WTC11 (cell line): ENCODE results near the gene CNOT6. TPM values are rescaled to one million over a fixed set of nuclear protein-coding genes. Genes with fewer than 3 reads are reported as not detected.
A peak's percentile ranks its signal among the peaks of the same experiment; 100 is the strongest.

Experiments used
- ATAC-seq: fragments of 200-7000 bp; cut with Tn5 transposase; 2 replicates; pipeline ENCODE4 v1.10.0; 2021; ENCODE audit warnings: mild to moderate bottlenecking, moderate library complexity
- CTCF ChIA-PET: fragments of 300-600 bp; sonication (Branson Sonifier 250); formaldehyde crosslinking; loops from one replicate; lab custom pipeline; 2021; ENCODE audit warnings: antibody characterized with exemption; lab: Charles Lee
- POLR2A ChIA-PET: fragments of 350-600 bp; sonication (Branson Sonifier 250); formaldehyde crosslinking; loops from one replicate; lab custom pipeline; 2021; ENCODE audit warnings: antibody characterized with exemption; lab: Charles Lee
- DNase-seq: peaks from one replicate; pipeline ENCODE4 v3.0.0; 2021; ENCODE audit warnings: low spot score
- H3K27ac Mint-ChIP-seq: 2 replicates; pipeline ENCODE4 v1.8.0; 2021; ENCODE audit warnings: mixed read lengths
- H3K27me3 Mint-ChIP-seq: 2 replicates; pipeline ENCODE4 v1.8.0; 2021; ENCODE audit warnings: low read depth, mild to moderate bottlenecking, moderate library complexity, mixed read lengths
- H3K36me3 Mint-ChIP-seq: 2 replicates; pipeline ENCODE4 v1.8.0; 2021; ENCODE audit warnings: mixed read lengths
- H3K4me1 Mint-ChIP-seq: 2 replicates; pipeline ENCODE4 v1.8.0; 2022; ENCODE audit warnings: mixed read lengths
- H3K4me3 Mint-ChIP-seq: 2 replicates; pipeline ENCODE4 v1.8.0; 2021; ENCODE audit warnings: mild to moderate bottlenecking, moderate library complexity, mixed read lengths
- H3K9me3 Mint-ChIP-seq: 2 replicates; pipeline ENCODE4 v1.8.0; 2021; ENCODE audit warnings: mixed read lengths
- CBFB ChIP-seq: sonication (generic); formaldehyde crosslinking; IDR thresholded peaks from 2 replicates; pipeline ENCODE4 v1.8.1; 2022; ENCODE audit warnings: mild to moderate bottlenecking, low read depth, missing genetic modification reagents
- CREM ChIP-seq: sonication (generic); formaldehyde crosslinking; IDR thresholded peaks from 2 replicates; pipeline ENCODE4 v1.8.1; 2022; ENCODE audit warnings: mild to moderate bottlenecking, missing genetic modification reagents, moderate library complexity
- EMX1 ChIP-seq: fragments of 250-450 bp; sonication (Bioruptor Pico); IDR thresholded peaks from 2 replicates; pipeline ENCODE4 v1.8.0; 2021; ENCODE audit warnings: mild to moderate bottlenecking
- NR1H2 ChIP-seq: sonication (generic); formaldehyde crosslinking; IDR thresholded peaks from 2 replicates; pipeline ENCODE4 v1.9.0; 2021; ENCODE audit warnings: mild to moderate bottlenecking, moderate library complexity, missing genetic modification reagents
- NR3C1 ChIP-seq: sonication (generic); formaldehyde crosslinking; conservative IDR thresholded peaks from 2 replicates; pipeline ENCODE4 v1.8.1; 2023; ENCODE audit warnings: low read depth, mild to moderate bottlenecking, missing genetic modification reagents
- OVOL2 ChIP-seq: fragments of 250-450 bp; sonication (Bioruptor Pico); IDR thresholded peaks from 2 replicates; pipeline ENCODE4 v1.9.0; 2021; ENCODE audit warnings: mild to moderate bottlenecking, borderline replicate concordance
- ZNF138 ChIP-seq: sonication (generic); formaldehyde crosslinking; conservative IDR thresholded peaks from 2 replicates; pipeline ENCODE4 v1.8.1; 2022; ENCODE audit warnings: mild to moderate bottlenecking, moderate library complexity, missing genetic modification reagents
- ZNF423 ChIP-seq: fragments of 250-450 bp; sonication (Bioruptor Pico); IDR thresholded peaks from 2 replicates; pipeline ENCODE4 v2.1.2; 2022; ENCODE audit warnings: mild to moderate bottlenecking, moderate library complexity
- total RNA-seq: library from RNA; stranded (reverse); gene quantifications from 3 replicates; pipeline ENCODE4 v1.2.3, GENCODE V29; 2021
- TF ChIP-seq, protein P1 (sequence below): fragments of 250-450 bp; sonication (Bioruptor Pico); IDR thresholded peaks from 2 replicates; pipeline ENCODE4 v1.9.0; 2021; ENCODE audit warnings: mild to moderate bottlenecking, borderline replicate concordance
- TF ChIP-seq, protein P2 (sequence below): sonication (generic); formaldehyde crosslinking; IDR thresholded peaks from 2 replicates; pipeline ENCODE4 v1.8.1; 2023; ENCODE audit warnings: mild to moderate bottlenecking, missing genetic modification reagents, moderate library complexity
- TF ChIP-seq, protein P3 (sequence below): fragments of 250-450 bp; sonication (Bioruptor Pico); conservative IDR thresholded peaks from 2 replicates; pipeline ENCODE4 v1.9.0; 2021; ENCODE audit warnings: mild to moderate bottlenecking
- TF ChIP-seq, protein P4 (sequence below): sonication (generic); formaldehyde crosslinking; IDR thresholded peaks from 2 replicates; pipeline ENCODE4 v1.8.0; 2023; ENCODE audit warnings: mild to moderate bottlenecking, missing genetic modification reagents
- TF ChIP-seq, protein P5 (sequence below): sonication (generic); formaldehyde crosslinking; IDR thresholded peaks from 2 replicates; pipeline ENCODE4 v1.8.1; 2023; ENCODE audit warnings: mild to moderate bottlenecking, moderate library complexity, missing genetic modification reagents

CNOT6 gene
- total RNA-seq, 1 experiment from 2014 or later: 41.0 TPM

DNA sequence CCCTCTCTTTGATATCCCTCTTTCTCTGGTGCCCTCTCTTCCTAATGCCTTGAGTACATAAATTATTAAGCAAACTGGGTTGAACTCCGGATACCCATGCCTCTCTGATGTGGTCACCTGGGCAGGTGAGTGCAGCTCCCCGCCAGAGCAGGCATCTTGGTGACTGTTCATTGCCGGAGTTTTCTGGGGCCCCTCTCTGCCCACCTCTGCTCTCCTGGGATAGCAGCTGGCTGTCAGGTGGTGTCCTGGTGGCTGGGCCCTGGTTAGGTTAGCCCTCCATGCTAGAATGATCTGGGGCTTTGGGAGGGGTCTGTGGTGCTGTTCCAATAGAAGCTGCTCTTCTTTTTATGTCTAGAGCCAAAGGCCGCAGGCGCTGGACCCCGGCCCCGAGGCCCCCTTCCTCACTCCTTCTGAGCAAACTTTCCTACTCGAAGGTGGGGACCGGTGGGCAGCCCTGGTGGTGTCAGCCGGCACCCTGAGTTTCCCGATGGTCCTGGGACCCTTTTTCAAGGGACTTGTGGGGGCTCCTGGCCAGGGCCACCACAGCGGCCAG is 102.0 kb downstream of the CNOT6 start:
- ChIA-PET POLR2A (no interaction called here), CTCF (interaction anchor here (1.0 to 2.1 kb wide), 2 partner anchors 10 to 23 kb away, joined by 3 to 10 read pairs; no protein-coding TSS in a partner anchor)
- peaks cover 23% of the 10 kb centered on the region for H3K27me3 Mint-ChIP-seq
- no peak overlapping the region for H3K27ac Mint-ChIP-seq
- TF ChIP-seq, protein P1, sequence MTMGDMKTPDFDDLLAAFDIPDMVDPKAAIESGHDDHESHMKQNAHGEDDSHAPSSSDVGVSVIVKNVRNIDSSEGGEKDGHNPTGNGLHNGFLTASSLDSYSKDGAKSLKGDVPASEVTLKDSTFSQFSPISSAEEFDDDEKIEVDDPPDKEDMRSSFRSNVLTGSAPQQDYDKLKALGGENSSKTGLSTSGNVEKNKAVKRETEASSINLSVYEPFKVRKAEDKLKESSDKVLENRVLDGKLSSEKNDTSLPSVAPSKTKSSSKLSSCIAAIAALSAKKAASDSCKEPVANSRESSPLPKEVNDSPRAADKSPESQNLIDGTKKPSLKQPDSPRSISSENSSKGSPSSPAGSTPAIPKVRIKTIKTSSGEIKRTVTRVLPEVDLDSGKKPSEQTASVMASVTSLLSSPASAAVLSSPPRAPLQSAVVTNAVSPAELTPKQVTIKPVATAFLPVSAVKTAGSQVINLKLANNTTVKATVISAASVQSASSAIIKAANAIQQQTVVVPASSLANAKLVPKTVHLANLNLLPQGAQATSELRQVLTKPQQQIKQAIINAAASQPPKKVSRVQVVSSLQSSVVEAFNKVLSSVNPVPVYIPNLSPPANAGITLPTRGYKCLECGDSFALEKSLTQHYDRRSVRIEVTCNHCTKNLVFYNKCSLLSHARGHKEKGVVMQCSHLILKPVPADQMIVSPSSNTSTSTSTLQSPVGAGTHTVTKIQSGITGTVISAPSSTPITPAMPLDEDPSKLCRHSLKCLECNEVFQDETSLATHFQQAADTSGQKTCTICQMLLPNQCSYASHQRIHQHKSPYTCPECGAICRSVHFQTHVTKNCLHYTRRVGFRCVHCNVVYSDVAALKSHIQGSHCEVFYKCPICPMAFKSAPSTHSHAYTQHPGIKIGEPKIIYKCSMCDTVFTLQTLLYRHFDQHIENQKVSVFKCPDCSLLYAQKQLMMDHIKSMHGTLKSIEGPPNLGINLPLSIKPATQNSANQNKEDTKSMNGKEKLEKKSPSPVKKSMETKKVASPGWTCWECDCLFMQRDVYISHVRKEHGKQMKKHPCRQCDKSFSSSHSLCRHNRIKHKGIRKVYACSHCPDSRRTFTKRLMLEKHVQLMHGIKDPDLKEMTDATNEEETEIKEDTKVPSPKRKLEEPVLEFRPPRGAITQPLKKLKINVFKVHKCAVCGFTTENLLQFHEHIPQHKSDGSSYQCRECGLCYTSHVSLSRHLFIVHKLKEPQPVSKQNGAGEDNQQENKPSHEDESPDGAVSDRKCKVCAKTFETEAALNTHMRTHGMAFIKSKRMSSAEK (CRISPR knock-in tag): no peak
- TF ChIP-seq CREM (CRISPR knock-in tag) (no peak), NR1H2 (no peak), NR3C1 (CRISPR knock-in tag) (no peak), OVOL2 (no peak)
- TF ChIP-seq, protein P2, sequence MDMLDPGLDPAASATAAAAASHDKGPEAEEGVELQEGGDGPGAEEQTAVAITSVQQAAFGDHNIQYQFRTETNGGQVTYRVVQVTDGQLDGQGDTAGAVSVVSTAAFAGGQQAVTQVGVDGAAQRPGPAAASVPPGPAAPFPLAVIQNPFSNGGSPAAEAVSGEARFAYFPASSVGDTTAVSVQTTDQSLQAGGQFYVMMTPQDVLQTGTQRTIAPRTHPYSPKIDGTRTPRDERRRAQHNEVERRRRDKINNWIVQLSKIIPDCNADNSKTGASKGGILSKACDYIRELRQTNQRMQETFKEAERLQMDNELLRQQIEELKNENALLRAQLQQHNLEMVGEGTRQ (CRISPR knock-in tag): no peak
- TF ChIP-seq, protein P3, sequence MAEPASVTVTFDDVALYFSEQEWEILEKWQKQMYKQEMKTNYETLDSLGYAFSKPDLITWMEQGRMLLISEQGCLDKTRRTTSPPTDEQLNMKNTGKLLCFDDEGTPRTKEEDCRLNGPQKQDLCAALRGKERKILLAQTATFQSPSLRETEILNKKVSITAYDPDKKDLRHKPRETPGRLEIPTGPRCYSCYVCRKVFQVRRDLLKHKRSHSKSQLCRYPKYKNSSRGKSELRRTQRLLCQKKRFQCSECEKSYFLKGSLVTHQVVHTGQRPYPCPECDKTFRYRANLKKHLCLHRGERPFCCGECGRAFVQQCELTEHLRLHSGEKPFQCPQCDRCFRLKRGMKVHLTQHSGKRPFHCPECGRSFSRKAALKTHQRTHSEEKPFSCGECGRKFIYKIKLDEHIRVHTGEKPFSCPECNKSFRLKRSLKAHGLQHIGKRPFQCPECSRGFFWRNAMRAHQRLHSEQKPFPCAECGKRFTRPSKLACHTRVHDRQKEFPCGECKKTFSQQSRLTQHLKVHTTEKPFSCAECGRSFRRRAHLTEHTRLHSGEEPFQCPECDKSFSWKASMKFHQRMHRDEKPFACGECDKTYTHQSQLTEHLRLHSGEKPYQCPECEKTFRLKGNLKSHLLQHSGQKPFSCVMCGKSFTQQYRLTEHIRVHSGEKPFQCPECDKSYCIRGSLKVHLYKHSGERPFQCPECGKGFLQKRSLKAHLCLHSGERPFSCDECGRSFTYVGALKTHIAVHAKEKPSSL: no peak
- TF ChIP-seq, protein P4, sequence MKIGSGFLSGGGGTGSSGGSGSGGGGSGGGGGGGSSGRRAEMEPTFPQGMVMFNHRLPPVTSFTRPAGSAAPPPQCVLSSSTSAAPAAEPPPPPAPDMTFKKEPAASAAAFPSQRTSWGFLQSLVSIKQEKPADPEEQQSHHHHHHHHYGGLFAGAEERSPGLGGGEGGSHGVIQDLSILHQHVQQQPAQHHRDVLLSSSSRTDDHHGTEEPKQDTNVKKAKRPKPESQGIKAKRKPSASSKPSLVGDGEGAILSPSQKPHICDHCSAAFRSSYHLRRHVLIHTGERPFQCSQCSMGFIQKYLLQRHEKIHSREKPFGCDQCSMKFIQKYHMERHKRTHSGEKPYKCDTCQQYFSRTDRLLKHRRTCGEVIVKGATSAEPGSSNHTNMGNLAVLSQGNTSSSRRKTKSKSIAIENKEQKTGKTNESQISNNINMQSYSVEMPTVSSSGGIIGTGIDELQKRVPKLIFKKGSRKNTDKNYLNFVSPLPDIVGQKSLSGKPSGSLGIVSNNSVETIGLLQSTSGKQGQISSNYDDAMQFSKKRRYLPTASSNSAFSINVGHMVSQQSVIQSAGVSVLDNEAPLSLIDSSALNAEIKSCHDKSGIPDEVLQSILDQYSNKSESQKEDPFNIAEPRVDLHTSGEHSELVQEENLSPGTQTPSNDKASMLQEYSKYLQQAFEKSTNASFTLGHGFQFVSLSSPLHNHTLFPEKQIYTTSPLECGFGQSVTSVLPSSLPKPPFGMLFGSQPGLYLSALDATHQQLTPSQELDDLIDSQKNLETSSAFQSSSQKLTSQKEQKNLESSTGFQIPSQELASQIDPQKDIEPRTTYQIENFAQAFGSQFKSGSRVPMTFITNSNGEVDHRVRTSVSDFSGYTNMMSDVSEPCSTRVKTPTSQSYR (CRISPR knock-in tag): no peak
- peaks cover 3% of the 10 kb centered on the region for H3K4me1 Mint-ChIP-seq
- DNase-seq (peak; percentile 6), ATAC-seq (no peak)
- H3K36me3 Mint-ChIP-seq: no peaks in the 10 kb centered on the region
- H3K9me3 Mint-ChIP-seq: no peaks in the 10 kb centered on the region
- no peak overlapping the region for H3K4me3 Mint-ChIP-seq

DNA sequence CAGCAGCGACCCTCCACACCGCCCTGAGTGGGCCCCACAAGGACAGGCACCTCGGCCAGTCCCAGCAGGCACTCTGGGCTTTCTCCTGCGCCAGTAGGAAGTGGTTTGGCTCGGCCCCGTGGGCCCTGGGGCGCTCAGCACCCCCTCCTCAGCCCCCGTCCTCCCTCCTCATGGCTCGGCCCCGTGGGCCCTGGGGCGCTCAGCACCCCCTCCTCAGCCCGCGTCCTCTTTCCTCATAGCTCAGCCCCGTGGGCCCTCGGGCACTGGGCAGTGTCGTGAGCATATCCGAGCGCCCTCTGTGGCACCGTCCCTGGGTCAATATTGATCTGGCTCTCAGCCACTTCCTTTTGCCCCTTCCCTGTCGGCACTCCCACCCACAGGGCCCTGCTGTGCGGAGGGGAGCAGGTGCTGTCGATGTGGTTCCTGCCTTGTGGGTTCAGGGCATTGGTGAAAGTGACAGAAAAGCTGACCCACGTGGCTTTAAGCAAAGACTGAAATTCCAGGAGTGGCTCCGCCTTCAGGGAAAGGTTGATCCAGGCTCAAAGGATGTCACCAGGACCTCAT is 102.6 kb downstream of the CNOT6 start:
- ChIA-PET POLR2A (no interaction called here), CTCF (interaction anchor here (1.0 to 2.1 kb wide), 2 partner anchors 9 to 23 kb away, joined by 3 to 10 read pairs; no protein-coding TSS in a partner anchor)
- Mint-ChIP-seq H3K36me3 (no peaks in the 10 kb centered on the region), H3K27me3 (peaks cover 22% of the 10 kb centered on the region), H3K4me3 (no peak overlapping the region), H3K27ac (no peak overlapping the region), H3K4me1 (peaks cover 3% of the 10 kb centered on the region), H3K9me3 (no peaks in the 10 kb centered on the region)
- DNase-seq (peak; percentile 4), ATAC-seq (no peak)
- no peak for TF ChIP-seq CBFB (CRISPR knock-in tag)
- TF ChIP-seq, protein P5, sequence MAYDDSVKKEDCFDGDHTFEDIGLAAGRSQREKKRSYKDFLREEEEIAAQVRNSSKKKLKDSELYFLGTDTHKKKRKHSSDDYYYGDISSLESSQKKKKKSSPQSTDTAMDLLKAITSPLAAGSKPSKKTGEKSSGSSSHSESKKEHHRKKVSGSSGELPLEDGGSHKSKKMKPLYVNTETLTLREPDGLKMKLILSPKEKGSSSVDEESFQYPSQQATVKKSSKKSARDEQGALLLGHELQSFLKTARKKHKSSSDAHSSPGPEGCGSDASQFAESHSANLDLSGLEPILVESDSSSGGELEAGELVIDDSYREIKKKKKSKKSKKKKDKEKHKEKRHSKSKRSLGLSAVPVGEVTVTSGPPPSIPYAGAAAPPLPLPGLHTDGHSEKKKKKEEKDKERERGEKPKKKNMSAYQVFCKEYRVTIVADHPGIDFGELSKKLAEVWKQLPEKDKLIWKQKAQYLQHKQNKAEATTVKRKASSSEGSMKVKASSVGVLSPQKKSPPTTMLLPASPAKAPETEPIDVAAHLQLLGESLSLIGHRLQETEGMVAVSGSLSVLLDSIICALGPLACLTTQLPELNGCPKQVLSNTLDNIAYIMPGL (CRISPR knock-in tag): no peak
- no peak for TF ChIP-seq ZNF138 (CRISPR knock-in tag)
- TF ChIP-seq EMX1: no peak
- no peak for TF ChIP-seq ZNF423 (CRISPR knock-in tag)
